HCT116 (cell line): ENCODE measurements around the gene RABIF.

Experiments used
- CEBPB ChIP-seq: IDR thresholded peaks from 2 replicates; pipeline ENCODE4 v1.6.1; 2012; ENCODE audit warnings: low read depth
- ELF1 ChIP-seq: IDR thresholded peaks from 2 replicates; pipeline ENCODE4 v1.6.1; 2012; ENCODE audit warnings: low read depth, borderline replicate concordance
- JUND ChIP-seq: IDR thresholded peaks from 2 replicates; pipeline ENCODE4 v1.6.1; 2012
- POLR2A ChIP-seq: IDR thresholded peaks from 2 replicates; pipeline ENCODE4 v1.7.0; 2011; ENCODE audit warnings: borderline replicate concordance; ENCODE audit not compliant: insufficient read depth, insufficient read length; ENCODE audit errors: extremely low read depth
- POLR2AphosphoS5 ChIP-seq: IDR thresholded peaks from 2 replicates; pipeline ENCODE4 v1.6.1; 2011; ENCODE audit warnings: mild to moderate bottlenecking, low read depth, low read length, moderate library complexity
- RAD21 ChIP-seq: IDR thresholded peaks from 2 replicates; pipeline ENCODE4 v1.6.1; 2012; ENCODE audit warnings: low read depth, mild to moderate bottlenecking
- SIN3A ChIP-seq: IDR thresholded peaks from 2 replicates; pipeline ENCODE4 v1.6.1; 2012; ENCODE audit warnings: low read depth
- YY1 ChIP-seq: IDR thresholded peaks from 2 replicates; pipeline ENCODE4 v1.6.1; 2011; ENCODE audit warnings: low read length, low read depth, moderate library complexity, mild to moderate bottlenecking; ENCODE audit not compliant: insufficient replicate concordance; ENCODE audit errors: extremely low read depth
- TF ChIP-seq, protein P1 (sequence below), 3 experiments: fragments of 200-600 bp in 1 of 3; sonication (generic) in 1 of 3; IDR thresholded peaks in 2 of 3; conservative IDR thresholded peaks in 1 of 3; 2 replicates each; pipeline ENCODE4 v1.5.1; 2012 to 2017; ENCODE audit warnings: low read depth in 2 of 3, low read length in 2 of 3, antibody characterized with exemption in 1 of 3, borderline replicate concordance in 1 of 3, control low read depth in 1 of 3, mild to moderate bottlenecking in 1 of 3, mixed read lengths in 1 of 3, mixed run types in 1 of 3, moderate library complexity in 1 of 3; ENCODE audit not compliant: insufficient read depth in 1 of 3
- TF ChIP-seq, protein P2 (sequence below): IDR thresholded peaks from 2 replicates; pipeline ENCODE4 v1.6.1; 2011; ENCODE audit warnings: mild to moderate bottlenecking, low read length, moderate library complexity; ENCODE audit not compliant: insufficient replicate concordance; ENCODE audit errors: extremely low read depth

DNA sequence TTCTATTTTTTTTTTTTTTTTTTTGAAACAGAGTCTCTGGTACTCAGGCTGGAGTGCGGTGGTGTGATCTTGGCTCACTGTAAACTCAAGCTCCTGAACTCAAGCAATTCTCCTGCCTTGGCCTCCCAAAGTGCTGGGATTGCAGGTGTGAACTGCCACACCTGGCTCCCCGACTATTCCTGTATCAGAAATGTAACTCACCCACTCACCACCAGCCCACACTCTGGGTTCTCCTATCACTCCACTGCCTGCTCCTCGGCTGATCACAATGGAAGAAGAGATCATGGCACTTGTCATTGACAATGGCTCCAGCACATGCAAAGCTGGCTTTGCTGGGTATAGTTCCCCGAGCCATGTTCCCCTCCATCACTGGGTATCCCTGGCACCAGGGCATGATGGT, 15.9 kb downstream of the RABIF start:
- TF ChIP-seq ELF1 (no peak), SIN3A (no peak), CEBPB (no peak), JUND (no peak), POLR2AphosphoS5 (no peak), YY1 (no peak), POLR2A (no peak), RAD21 (no peak)
- TF ChIP-seq, protein P1, sequence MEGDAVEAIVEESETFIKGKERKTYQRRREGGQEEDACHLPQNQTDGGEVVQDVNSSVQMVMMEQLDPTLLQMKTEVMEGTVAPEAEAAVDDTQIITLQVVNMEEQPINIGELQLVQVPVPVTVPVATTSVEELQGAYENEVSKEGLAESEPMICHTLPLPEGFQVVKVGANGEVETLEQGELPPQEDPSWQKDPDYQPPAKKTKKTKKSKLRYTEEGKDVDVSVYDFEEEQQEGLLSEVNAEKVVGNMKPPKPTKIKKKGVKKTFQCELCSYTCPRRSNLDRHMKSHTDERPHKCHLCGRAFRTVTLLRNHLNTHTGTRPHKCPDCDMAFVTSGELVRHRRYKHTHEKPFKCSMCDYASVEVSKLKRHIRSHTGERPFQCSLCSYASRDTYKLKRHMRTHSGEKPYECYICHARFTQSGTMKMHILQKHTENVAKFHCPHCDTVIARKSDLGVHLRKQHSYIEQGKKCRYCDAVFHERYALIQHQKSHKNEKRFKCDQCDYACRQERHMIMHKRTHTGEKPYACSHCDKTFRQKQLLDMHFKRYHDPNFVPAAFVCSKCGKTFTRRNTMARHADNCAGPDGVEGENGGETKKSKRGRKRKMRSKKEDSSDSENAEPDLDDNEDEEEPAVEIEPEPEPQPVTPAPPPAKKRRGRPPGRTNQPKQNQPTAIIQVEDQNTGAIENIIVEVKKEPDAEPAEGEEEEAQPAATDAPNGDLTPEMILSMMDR (IDR thresholded peaks at IDR 0.05 in 2 of 3, conservative IDR thresholded peaks at IDR 0.05 in 1 of 3; ENCODE audit: borderline replicate concordance in 1 of 3, insufficient read depth in 1 of 3, low read depth in 2 of 3, low read length in 2 of 3) = no peak
- TF ChIP-seq, protein P2, sequence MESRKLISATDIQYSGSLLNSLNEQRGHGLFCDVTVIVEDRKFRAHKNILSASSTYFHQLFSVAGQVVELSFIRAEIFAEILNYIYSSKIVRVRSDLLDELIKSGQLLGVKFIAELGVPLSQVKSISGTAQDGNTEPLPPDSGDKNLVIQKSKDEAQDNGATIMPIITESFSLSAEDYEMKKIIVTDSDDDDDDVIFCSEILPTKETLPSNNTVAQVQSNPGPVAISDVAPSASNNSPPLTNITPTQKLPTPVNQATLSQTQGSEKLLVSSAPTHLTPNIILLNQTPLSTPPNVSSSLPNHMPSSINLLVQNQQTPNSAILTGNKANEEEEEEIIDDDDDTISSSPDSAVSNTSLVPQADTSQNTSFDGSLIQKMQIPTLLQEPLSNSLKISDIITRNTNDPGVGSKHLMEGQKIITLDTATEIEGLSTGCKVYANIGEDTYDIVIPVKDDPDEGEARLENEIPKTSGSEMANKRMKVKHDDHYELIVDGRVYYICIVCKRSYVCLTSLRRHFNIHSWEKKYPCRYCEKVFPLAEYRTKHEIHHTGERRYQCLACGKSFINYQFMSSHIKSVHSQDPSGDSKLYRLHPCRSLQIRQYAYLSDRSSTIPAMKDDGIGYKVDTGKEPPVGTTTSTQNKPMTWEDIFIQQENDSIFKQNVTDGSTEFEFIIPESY = no peak
